NCI-H526 (cell line): Measurements from ENCODE around the gene TXNRD2.
"Not testable (repeated sequence)": the region's sequence is repeated elsewhere in the genome, so short reads cannot be mapped to it uniquely, and the experiment has no call there.

ENCODE experiments used
- DNase-seq, 2 experiments: peaks; one replicate each; lab custom pipeline; 2025; lab: John Stamatoyannopoulos, UW

The TXNRD2 gene

GRCh38 chr22:19844377-19845053 lies 97.1 kb downstream of the TXNRD2 start:
- DNase-seq, result no peak

GRCh38 chr22:19843857-19844376 lies 97.7 kb downstream of the TXNRD2 start:
- DNase-seq, result no peak

GRCh38 chr22:19843107-19843856 lies 98.3 kb downstream of the TXNRD2 start:
- DNase-seq, result no peak

GRCh38 chr22:19842393-19843106 lies 99.1 kb downstream of the TXNRD2 start:
- DNase-seq, result no peak

GRCh38 chr22:19841641-19842392 lies 99.8 kb downstream of the TXNRD2 start:
- peak; percentile 15 to 72 for DNase-seq

GRCh38 chr22:19840955-19841640 lies 100.5 kb downstream of the TXNRD2 start:
- DNase-seq, result no peak

- DNase-seq, result no peak
Observed at GRCh38 chr22:19840059-19840458, 101.6 kb downstream of the TXNRD2 start.

GRCh38 chr22:19837915-19838314 lies 103.7 kb downstream of the TXNRD2 start:
- no peak for DNase-seq

- no peak for DNase-seq
Observed at GRCh38 chr22:19836512-19836911, 105.1 kb downstream of the TXNRD2 start.

- DNase-seq, result no peak
Observed at GRCh38 chr22:19834599-19834998, 107.0 kb downstream of the TXNRD2 start.

GRCh38 chr22:19833327-19833726 lies 108.3 kb downstream of the TXNRD2 start:
- DNase-seq, result not testable (repeated sequence)

GRCh38 chr22:19832476-19833108 lies 109.0 kb downstream of the TXNRD2 start:
- no peak for DNase-seq

GRCh38 chr22:19831979-19832378 lies 109.6 kb downstream of the TXNRD2 start:
- not testable (repeated sequence) for DNase-seq

GRCh38 chr22:19831016-19831415 lies 110.6 kb downstream of the TXNRD2 start:
- no peak for DNase-seq

- DNase-seq, result no peak
Observed at GRCh38 chr22:19828035-19828401, 113.6 kb downstream of the TXNRD2 start.

GRCh38 chr22:19827341-19828034 lies 114.1 kb downstream of the TXNRD2 start:
- no peak for DNase-seq

- no peak for DNase-seq
Observed at GRCh38 chr22:19826619-19826950, 115.0 kb downstream of the TXNRD2 start.

- DNase-seq, result no peak
Observed at GRCh38 chr22:19825904-19826618, 115.6 kb downstream of the TXNRD2 start.
